A673 (cell line): Measurements from ENCODE around the gene COPS9. TPM values are rescaled to one million over a fixed set of nuclear protein-coding genes. Genes with fewer than 3 reads are reported as not detected.

Experiments used
- BruUV-seq: library from RNA; stranded (reverse); fragments of 400-500 nt; replicated peaks from 2 replicates; lab custom pipeline; 2021; lab: Mats Ljungman, UMichigan
- CTCF ChIA-PET: fragments of 300-600 bp; sonication (Branson Sonifier 250); formaldehyde crosslinking; loops from one replicate; lab custom pipeline; 2022; ENCODE audit warnings: antibody characterized with exemption; lab: Charles Lee
- POLR2A ChIA-PET: fragments of 300-600 bp; sonication (Branson Sonifier 250); formaldehyde crosslinking; loops from one replicate; lab custom pipeline; 2022; ENCODE audit warnings: antibody characterized with exemption; ENCODE audit not compliant: low non-redundant PET; lab: Charles Lee
- DNase-seq: peaks from one replicate; pipeline ENCODE4 v3.0.0-alpha.2; 2015; ENCODE audit warnings: low spot score
- H3K27ac ChIP-seq: fragments of 200-600 bp; sonication (generic); 2 replicates; pipeline ENCODE4 v1.5.1; 2016; ENCODE audit warnings: mixed run types, low read depth, mild to moderate bottlenecking, mixed read lengths, antibody characterized with exemption, low read length; ENCODE audit not compliant: poor library complexity, severe bottlenecking
- H3K27me3 ChIP-seq: fragments of 200-600 bp; sonication (generic); replicated peaks from 2 replicates; pipeline ENCODE4 v1.6.1; 2017; ENCODE audit warnings: mixed run types, low read depth, mild to moderate bottlenecking, mixed read lengths, antibody characterized with exemption, low read length; ENCODE audit not compliant: insufficient read depth, poor library complexity
- H3K36me3 ChIP-seq: fragments of 200-600 bp; sonication (generic); 2 replicates; pipeline ENCODE4 v1.6.1; 2016; ENCODE audit warnings: mixed run types, mild to moderate bottlenecking, mixed read lengths, antibody characterized with exemption, low read length; ENCODE audit not compliant: insufficient read depth, poor library complexity, severe bottlenecking
- H3K4me1 ChIP-seq: fragments of 200-600 bp; sonication (generic); 2 replicates; pipeline ENCODE4 v1.6.1; 2017; ENCODE audit warnings: mixed run types, mild to moderate bottlenecking, mixed read lengths, antibody characterized with exemption, low read length; ENCODE audit not compliant: insufficient read depth, poor library complexity, severe bottlenecking
- H3K4me3 ChIP-seq: fragments of 200-600 bp; sonication (generic); 2 replicates; pipeline ENCODE4 v1.5.1; 2016; ENCODE audit warnings: low read depth, mixed run types, mild to moderate bottlenecking, mixed read lengths, low read length; ENCODE audit not compliant: poor library complexity, severe bottlenecking
- H3K9me3 ChIP-seq: fragments of 200-600 bp; sonication (generic); 2 replicates; pipeline ENCODE4 v1.6.1; 2016; ENCODE audit warnings: mixed run types, low read depth, mild to moderate bottlenecking, mixed read lengths, antibody characterized with exemption, low read length; ENCODE audit not compliant: poor library complexity, severe bottlenecking
- CTCF ChIP-seq: fragments of 300-800, 200-600 bp; sonication (generic); conservative IDR thresholded peaks from 2 replicates; pipeline ENCODE4 v1.5.1; 2017; ENCODE audit warnings: low read depth, mild to moderate bottlenecking, antibody characterized with exemption, low read length, moderate library complexity, mixed read lengths
- EZH2 ChIP-seq: fragments of 200-600 bp; sonication (generic); IDR thresholded peaks from 2 replicates; pipeline ENCODE4 v1.6.1; 2017; ENCODE audit warnings: borderline replicate concordance, low read depth, mild to moderate bottlenecking, mixed read lengths, antibody characterized with exemption, low read length; ENCODE audit not compliant: poor library complexity, severe bottlenecking
- intact Hi-C: fragments of 100-400 bp; cut with micrococcal nuclease; formaldehyde crosslinking; loops from one replicate; pipeline ENCODE4 v1.10.0; 2022; ENCODE audit not compliant: unreplicated experiment
- total RNA-seq: library from RNA; stranded (reverse); gene quantifications from 2 replicates; pipeline ENCODE4 v1.2.3, GENCODE V29; 2021

Gene COPS9
- total RNA-seq, 1 experiment from 2014 or later, result 136 TPM

- Histone ChIP-seq H3K4me1 (peaks cover 14% of the 10 kb centered on the region), H3K9me3 (no peaks in the 10 kb centered on the region), H3K36me3 (no peaks in the 10 kb centered on the region), H3K27ac (no peak overlapping the region), H3K4me3 (no peak overlapping the region), H3K27me3 (no peaks in the 10 kb centered on the region)
- intact Hi-C loops, result no loop called here
- BruUV-seq, result no TSS peak
- peak; percentile 77 for DNase-seq
- TF ChIP-seq EZH2 (no peak), CTCF (no peak)
- ChIA-PET CTCF (interaction anchor here (0.7 kb wide), 1 partner anchor 88 kb away, joined by 3 read pairs; no protein-coding TSS in a partner anchor), POLR2A (no interaction called here)
These were observed 23.0 kb downstream of the COPS9 start for GRCh38 chr2:240112914-240113690.

GRCh38 chr2:240111253-240111652 is 24.9 kb downstream of the COPS9 start:
- no peak overlapping the region for H3K4me3 ChIP-seq
- H3K4me1 ChIP-seq, result peaks cover 14% of the 10 kb centered on the region
- ChIA-PET CTCF (no interaction called here), POLR2A (no interaction called here)
- DNase-seq, result peak; percentile 48
- no peaks in the 10 kb centered on the region for H3K9me3 ChIP-seq
- no peak overlapping the region for H3K27ac ChIP-seq
- peaks cover under 1% of the 10 kb centered on the region for H3K27me3 ChIP-seq
- intact Hi-C loops, result no loop called here
- no TSS peak for BruUV-seq
- no peaks in the 10 kb centered on the region for H3K36me3 ChIP-seq
- no peak for TF ChIP-seq EZH2
- TF ChIP-seq CTCF, result no peak

GRCh38 chr2:240109386-240109785 is 26.7 kb downstream of the COPS9 start:
- POLR2A ChIA-PET, result no interaction called here
- no TSS peak for BruUV-seq
- H3K4me3 ChIP-seq, result no peak overlapping the region
- DNase-seq, result no peak
- CTCF ChIA-PET, result no interaction called here
- peaks cover 14% of the 10 kb centered on the region for H3K4me1 ChIP-seq
- H3K27me3 ChIP-seq, result peaks cover 3% of the 10 kb centered on the region
- no peak for TF ChIP-seq CTCF
- TF ChIP-seq EZH2, result no peak
- intact Hi-C loops, result no loop called here
- no peak overlapping the region for H3K27ac ChIP-seq
- no peaks in the 10 kb centered on the region for H3K36me3 ChIP-seq
- no peaks in the 10 kb centered on the region for H3K9me3 ChIP-seq
